ENCODE results near the gene SIPA1L3. TPM values are rescaled to one million over a fixed set of nuclear protein-coding genes. Genes with fewer than 3 reads are reported as not detected.
"Not testable (repeated sequence)": the region's sequence is repeated elsewhere in the genome, so short reads cannot be mapped to it uniquely, and the experiment has no call there.

The SIPA1L3 gene
- total RNA-seq, 1 donor from 2014 or later, result 14.6 TPM

- intact Hi-C loops (cut with micrococcal nuclease), result loop anchor here (1.0 to 5.0 kb wide), 7 partner anchors 139 to 537 kb away; partner anchors contain the start of genes KCNK6, SPINT2, YIF1B and ZNF527
These were observed 887 bp downstream of the SIPA1L3 start for GRCh38 chr19:37907735-37908455.

- intact Hi-C loops (cut with micrococcal nuclease), result loop anchor here (5.0 kb wide), 2 partner anchors 138 to 408 kb away; partner anchors contain the start of genes KCNK6 and YIF1B
These were observed 2.7 kb downstream of the SIPA1L3 start for GRCh38 chr19:37909661-37910199.

- intact Hi-C loops (cut with micrococcal nuclease), result no loop called here
These were observed 7.9 kb downstream of the SIPA1L3 start for GRCh38 chr19:37914908-37915307.

GRCh38 chr19:37920591-37921450, 13.8 kb downstream of the SIPA1L3 start:
- intact Hi-C loops (cut with micrococcal nuclease), result no loop called here

- intact Hi-C loops (cut with micrococcal nuclease), result not testable (repeated sequence)
These were observed 17.6 kb downstream of the SIPA1L3 start for GRCh38 chr19:37924573-37924972.

- intact Hi-C loops (cut with micrococcal nuclease), result no loop called here
These were observed 18.2 kb downstream of the SIPA1L3 start for GRCh38 chr19:37925212-37925611.

GRCh38 chr19:37926255-37926654, 19.2 kb downstream of the SIPA1L3 start:
- intact Hi-C loops (cut with micrococcal nuclease), result no loop called here

- intact Hi-C loops (cut with micrococcal nuclease), result no loop called here
These were observed 19.7 kb downstream of the SIPA1L3 start for GRCh38 chr19:37926711-37927110.

GRCh38 chr19:37928527-37929286, 21.7 kb downstream of the SIPA1L3 start:
- intact Hi-C loops (cut with micrococcal nuclease), result no loop called here

GRCh38 chr19:37929355-37929923, 22.4 kb downstream of the SIPA1L3 start:
- intact Hi-C loops (cut with micrococcal nuclease), result no loop called here

- intact Hi-C loops (cut with micrococcal nuclease), result no loop called here
These were observed 23.4 kb downstream of the SIPA1L3 start for GRCh38 chr19:37930416-37930815.

- intact Hi-C loops (cut with micrococcal nuclease), result no loop called here
These were observed 25.1 kb downstream of the SIPA1L3 start for GRCh38 chr19:37931881-37932655.

GRCh38 chr19:37932985-37933936, 26.3 kb downstream of the SIPA1L3 start:
- intact Hi-C loops (cut with micrococcal nuclease), result no loop called here

- intact Hi-C loops (cut with micrococcal nuclease), result no loop called here
These were observed 26.9 kb downstream of the SIPA1L3 start for GRCh38 chr19:37933937-37934358.

GRCh38 chr19:37935341-37935740, 28.3 kb downstream of the SIPA1L3 start:
- intact Hi-C loops (cut with micrococcal nuclease), result no loop called here

- intact Hi-C loops (cut with micrococcal nuclease), result no loop called here
These were observed 29.2 kb downstream of the SIPA1L3 start for GRCh38 chr19:37936166-37936565.

GRCh38 chr19:37936886-37937285, 29.9 kb downstream of the SIPA1L3 start:
- intact Hi-C loops (cut with micrococcal nuclease), result no loop called here

GRCh38 chr19:37938353-37938752, 31.3 kb downstream of the SIPA1L3 start:
- intact Hi-C loops (cut with micrococcal nuclease), result no loop called here

All from T-helper 2 cell treated with Interferon-gamma antibody and Interleukin-4, amounts not matched to agents 100 ng/mL and 5 ng/mL, for 36 hours (primary cell).